Ascending aorta (tissue), 2 donors: ENCODE results near the gene WFDC6. TPM values are rescaled to one million over a fixed set of nuclear protein-coding genes. Genes with fewer than 3 reads are reported as not detected.
"Not testable (repeated sequence)": the region's sequence is repeated elsewhere in the genome, so short reads cannot be mapped to it uniquely, and the experiment has no call there.

Source experiments
- DNase-seq, 2 donors: peaks; one replicate each; pipeline ENCODE4 v3.0.0-alpha.2; 2019; ENCODE audit warnings: low spot score in 2 of 2
- H3K27ac ChIP-seq, 2 donors: fragments of 200-600 bp; sonication (generic); one replicate each; pipeline ENCODE4 v1.5.1; 2016 to 2017; ENCODE audit warnings: mild to moderate bottlenecking in 1 of 2
- H3K27me3 ChIP-seq: fragments of 200-600 bp; sonication (generic); one replicate; pipeline ENCODE4 v1.5.1; 2017
- H3K36me3 ChIP-seq, 2 donors: fragments of 200-600 bp; sonication (generic); one replicate each; pipeline ENCODE4 v1.5.1; 2016
- H3K4me1 ChIP-seq, 2 donors: fragments of 200-600 bp; sonication (generic); one replicate each; pipeline ENCODE4 v1.5.1; 2016 to 2017; ENCODE audit warnings: mild to moderate bottlenecking in 1 of 2
- H3K4me3 ChIP-seq, 2 donors: fragments of 200-600 bp; sonication (generic); one replicate each; pipeline ENCODE4 v1.5.1; 2016 to 2017; ENCODE audit warnings: mild to moderate bottlenecking in 1 of 2
- H3K9me3 ChIP-seq, 2 donors: fragments of 200-600 bp; sonication (generic); one replicate each; pipeline ENCODE4 v1.5.1; 2016
- CTCF ChIP-seq, 3 experiments: fragments of 200-600 bp in 2 of 3; fragments of 450-650 bp in 1 of 3; sonication (generic) in 2 of 3; IDR thresholded peaks; one replicate each; pipeline ENCODE4 v1.5.1; 2016 to 2019; ENCODE audit warnings: antibody characterized with exemption in 3 of 3, mild to moderate bottlenecking in 1 of 3, moderate library complexity in 1 of 3
- intact Hi-C: fragments of 100-400 bp; cut with DNase I; formaldehyde crosslinking; loops from one replicate; pipeline ENCODE4 v1.15.1; 2023
- total RNA-seq: library from RNA; depleted of rRNA; stranded (reverse); fragments of >200 nt; gene quantifications from one replicate; pipeline ENCODE4 v1.1.0, GENCODE V29; 2016

Gene WFDC6
- total RNA-seq, result not detected

- no peaks in the 10 kb centered on the region for H3K9me3 ChIP-seq
- no peaks in the 10 kb centered on the region for H3K4me1 ChIP-seq
- no peak within 1 kb of the TSS for H3K27ac ChIP-seq
- H3K4me3 ChIP-seq, result no peak within 1 kb of the TSS
- DNase-seq, result no peak
- H3K36me3 ChIP-seq, result no peaks in the 10 kb centered on the region
- intact Hi-C loops, result no loop called here
- no peaks in the 10 kb centered on the region for H3K27me3 ChIP-seq
- no peak for TF ChIP-seq CTCF (IDR thresholded peaks at IDR 0.05)
Observed at GRCh38 chr20:45539382-45539781, at the start of gene WFDC6. Gene WFDC6 (minus strand): TSS chr20:45539482. CDS start chr20:45539407, 75 bp downstream.

GRCh38 chr20:45588800-45589199 lies 49.5 kb upstream of the WFDC6 start:
- H3K27me3 ChIP-seq, result no peaks in the 10 kb centered on the region
- intact Hi-C loops, result no loop called here

GRCh38 chr20:45585986-45586385 lies 46.7 kb upstream of the WFDC6 start:
- H3K4me3 ChIP-seq, H3K27me3 ChIP-seq, DNase-seq, intact Hi-C loops, H3K36me3 ChIP-seq, H3K4me1 ChIP-seq, H3K27ac ChIP-seq, H3K9me3 ChIP-seq: not testable (repeated sequence)

More at GRCh38 chr20:45588800-45589199, 49.5 kb upstream of the WFDC6 start:
- H3K9me3 ChIP-seq, result no peaks in the 10 kb centered on the region
- H3K4me3 ChIP-seq, result no peak overlapping the region
- TF ChIP-seq CTCF (IDR thresholded peaks at IDR 0.05), result no peak
- no peak overlapping the region for H3K27ac ChIP-seq
- DNase-seq, result no peak
- H3K4me1 ChIP-seq, result no peaks in the 10 kb centered on the region
- H3K36me3 ChIP-seq, result no peaks in the 10 kb centered on the region

GRCh38 chr20:45584294-45584693 lies 45.0 kb upstream of the WFDC6 start:
- intact Hi-C loops, H3K9me3 ChIP-seq, H3K4me3 ChIP-seq, H3K27ac ChIP-seq, H3K27me3 ChIP-seq, H3K4me1 ChIP-seq, H3K36me3 ChIP-seq, DNase-seq: not testable (repeated sequence)

GRCh38 chr20:45583502-45583901 lies 44.2 kb upstream of the WFDC6 start:
- no peak overlapping the region for H3K4me3 ChIP-seq
- intact Hi-C loops, result no loop called here
- TF ChIP-seq CTCF (IDR thresholded peaks at IDR 0.05), result no peak
- no peaks in the 10 kb centered on the region for H3K4me1 ChIP-seq
- H3K27me3 ChIP-seq, result no peaks in the 10 kb centered on the region
- no peak for DNase-seq
- H3K9me3 ChIP-seq, result no peaks in the 10 kb centered on the region
- no peak overlapping the region for H3K27ac ChIP-seq
- H3K36me3 ChIP-seq, result no peaks in the 10 kb centered on the region

GRCh38 chr20:45581702-45582101 lies 42.4 kb upstream of the WFDC6 start:
- intact Hi-C loops, result no loop called here
- Histone ChIP-seq H3K27me3 (no peaks in the 10 kb centered on the region), H3K4me1 (no peaks in the 10 kb centered on the region), H3K27ac (no peak overlapping the region), H3K36me3 (no peaks in the 10 kb centered on the region), H3K4me3 (no peak overlapping the region), H3K9me3 (no peaks in the 10 kb centered on the region)
- TF ChIP-seq CTCF (IDR thresholded peaks at IDR 0.05), result no peak
- DNase-seq, result no peak

- DNase-seq, result no peak
- intact Hi-C loops, result no loop called here
- H3K9me3 ChIP-seq, result no peaks in the 10 kb centered on the region
- no peaks in the 10 kb centered on the region for H3K36me3 ChIP-seq
- H3K27me3 ChIP-seq, result no peaks in the 10 kb centered on the region
- no peak for TF ChIP-seq CTCF (IDR thresholded peaks at IDR 0.05)
- H3K27ac ChIP-seq, result no peak within 1 kb of the TSS
- no peaks in the 10 kb centered on the region for H3K4me1 ChIP-seq
- H3K4me3 ChIP-seq, result no peak within 1 kb of the TSS
Observed at GRCh38 chr20:45579184-45579583, 39.9 kb upstream of the WFDC6 start, which contains the start of gene WFDC8. Gene WFDC8 (minus strand): TSS chr20:45579284. CDS start chr20:45579247, 37 bp downstream.
